ENCODE data around the gene RCL1.
"Not testable (repeated sequence)": the region's sequence is repeated elsewhere in the genome, so short reads cannot be mapped to it uniquely, and the experiment has no call there.

The RCL1 gene

GRCh38 chr9:4890242-4890641, 97.5 kb downstream of the RCL1 start:
- DNase-seq, result no peak

- DNase-seq, result no peak
Measured at GRCh38 chr9:4890929-4891328, 98.2 kb downstream of the RCL1 start.

GRCh38 chr9:4891674-4892073, 98.9 kb downstream of the RCL1 start:
- no peak for DNase-seq

GRCh38 chr9:4892501-4893194, 99.9 kb downstream of the RCL1 start:
- DNase-seq, result no peak

- no peak for DNase-seq
Measured at GRCh38 chr9:4894076-4894475, 101.3 kb downstream of the RCL1 start.

- DNase-seq, result not testable (repeated sequence)
Measured at GRCh38 chr9:4899853-4900252, 107.1 kb downstream of the RCL1 start.

GRCh38 chr9:4901401-4902134, 108.8 kb downstream of the RCL1 start:
- DNase-seq, result not testable (repeated sequence)

- DNase-seq, result no peak
Measured at GRCh38 chr9:4902135-4902475, 109.4 kb downstream of the RCL1 start.

GRCh38 chr9:4904322-4905134, 111.8 kb downstream of the RCL1 start:
- no peak for DNase-seq

- no peak for DNase-seq
Measured at GRCh38 chr9:4905135-4905490, 112.4 kb downstream of the RCL1 start.

Measured in midbrain (tissue), 1 donor.